GM12878 (cell line): ENCODE measurements around the gene TLR9. TPM values are rescaled to one million over a fixed set of nuclear protein-coding genes. Genes with fewer than 3 reads are reported as not detected.

ENCODE experiments used
- ATAC-seq: fragments of 200-7000 bp; cut with Tn5 transposase; 3 replicates; pipeline ENCODE4 v1.9.1; 2020; ENCODE audit warnings: mild to moderate bottlenecking, moderate library complexity
- BruUV-seq: library from RNA; stranded (reverse); fragments of 400-500 nt; replicated peaks from 2 replicates; lab custom pipeline; 2021; lab: Mats Ljungman, UMichigan
- CTCF ChIA-PET: fragments of 300-600 bp; sonication (Branson Sonifier 250); formaldehyde crosslinking; extraction: SDS; loops from one replicate; lab custom pipeline; 2021; ENCODE audit warnings: inconsistent platforms; lab: Yijun Ruan, JAX
- POLR2A ChIA-PET: fragments of 350-600 bp; formaldehyde crosslinking; extraction: SDS; loops from one replicate; lab custom pipeline; 2021; ENCODE audit warnings: inconsistent platforms; lab: Charles Lee
- RAD21 ChIA-PET: fragments of 300-600 bp; sonication (Branson Sonifier 250); formaldehyde crosslinking; loops from one replicate; lab custom pipeline; 2023; ENCODE audit warnings: antibody characterized with exemption; ENCODE audit not compliant: unreplicated experiment; lab: Charles Lee
- SMC1A ChIA-PET: fragments of 300-600 bp; sonication (Branson Sonifier 250); formaldehyde crosslinking; loops from one replicate; lab custom pipeline; 2023; ENCODE audit not compliant: unreplicated experiment, uncharacterized antibody; lab: Charles Lee
- DNase-seq: peaks from one replicate; pipeline ENCODE4 v3.0.0-alpha.2; 2011; ENCODE audit warnings: low read depth, low spot score
- FAIRE-seq: peaks from 3 replicates; lab custom pipeline; 2011; peaks lifted over from hg19 to GRCh38; lab: Jason Lieb, UNC
- H2AFZ ChIP-seq: 2 replicates; pipeline ENCODE4 v1.6.0; 2011; ENCODE audit warnings: low read depth, low read length, control low read depth; ENCODE audit not compliant: control insufficient read depth
- H3K27ac ChIP-seq: 2 replicates; pipeline ENCODE4 v1.5.1; 2011; ENCODE audit warnings: control low read depth; ENCODE audit not compliant: control insufficient read depth, insufficient read depth
- H3K27me3 ChIP-seq, 2 experiments: replicated peaks in 1 of 2; 2 replicates each; pipeline versions ENCODE4 v1.6.0 to v1.6.1; 2011; ENCODE audit warnings: low read length in 1 of 2; ENCODE audit not compliant: control insufficient read depth in 2 of 2, insufficient read depth in 2 of 2
- H3K36me3 ChIP-seq, 2 experiments: 2 replicates each; pipeline ENCODE4 v1.5.1; 2011; ENCODE audit warnings: low read length in 1 of 2; ENCODE audit not compliant: control insufficient read depth in 2 of 2, insufficient read depth in 2 of 2
- H3K4me1 ChIP-seq: 2 replicates; pipeline ENCODE4 v1.6.1; 2011; ENCODE audit warnings: mild to moderate bottlenecking, low read length, moderate library complexity, mixed read lengths; ENCODE audit not compliant: control insufficient read depth, insufficient read depth
- H3K4me2 ChIP-seq: 2 replicates; pipeline ENCODE4 v1.6.0; 2011; ENCODE audit warnings: control low read depth; ENCODE audit not compliant: control insufficient read depth, insufficient read depth
- H3K4me3 ChIP-seq: fragments of 200-600 bp; sonication (generic); 2 replicates; pipeline ENCODE4 v1.5.1; 2016
- H3K79me2 ChIP-seq: 2 replicates; pipeline ENCODE4 v1.6.0; 2011; ENCODE audit warnings: low read length; ENCODE audit not compliant: control insufficient read depth, insufficient read depth
- H3K9ac ChIP-seq: 2 replicates; pipeline ENCODE4 v1.8.0; 2011; ENCODE audit warnings: low read length, control low read depth, mixed read lengths; ENCODE audit not compliant: control insufficient read depth, insufficient read depth
- H3K9me3 ChIP-seq: replicated peaks from 3 replicates; pipeline ENCODE4 v1.5.1; 2011; ENCODE audit warnings: mild to moderate bottlenecking, low read length; ENCODE audit not compliant: control insufficient read depth, insufficient read depth
- H4K20me1 ChIP-seq: 2 replicates; pipeline ENCODE4 v1.6.0; 2011; ENCODE audit not compliant: control insufficient read depth, insufficient read depth
- EED ChIP-seq: sonication (generic); IDR thresholded peaks from 2 replicates; pipeline ENCODE4 v1.6.1; 2016; ENCODE audit warnings: antibody characterized with exemption, low read depth
- FOXK2 ChIP-seq: fragments of 450-650 bp; IDR thresholded peaks from 2 replicates; pipeline ENCODE4 v1.6.1; 2017; ENCODE audit warnings: mild to moderate bottlenecking, moderate library complexity
- RFX5 ChIP-seq: IDR thresholded peaks from 2 replicates; pipeline ENCODE4 v1.6.1; 2011; ENCODE audit warnings: low read depth, low read length, improper control_type of control experiment
- SIN3A ChIP-seq: IDR thresholded peaks from 2 replicates; pipeline ENCODE4 v1.6.1; 2012; ENCODE audit warnings: low read depth, low read length, improper control_type of control experiment
- SMARCA5 ChIP-seq: fragments of 450-650 bp; IDR thresholded peaks from 2 replicates; pipeline ENCODE4 v1.6.1; 2017; ENCODE audit warnings: mild to moderate bottlenecking
- SMC3 ChIP-seq: IDR thresholded peaks from 2 replicates; pipeline ENCODE4 v1.6.1; 2011; ENCODE audit warnings: low read length, improper control_type of control experiment, borderline replicate concordance
- SUZ12 ChIP-seq: fragments of 200-600 bp; sonication (generic); IDR thresholded peaks from one replicate; pipeline ENCODE4 v1.6.1; 2018; ENCODE audit warnings: antibody characterized with exemption, mild to moderate bottlenecking; ENCODE audit not compliant: unreplicated experiment
- WGBS: methylation state at CpG from one replicate; pipeline ENCODE4 v1.1.6; 2016; ENCODE audit warnings: low lambda C conversion rate; ENCODE audit not compliant: insufficient replicate concordance, insufficient coverage; ENCODE audit errors: missing lambda C conversion rate; 5-methylcytosine and 5-hydroxymethylcytosine counted together
- in situ Hi-C: fragments of 300-500 bp; cut with MboI; formaldehyde crosslinking; loops from 9 replicates; pipeline ENCODE4 v1.14.3; 2018; ENCODE audit warnings: mixed read lengths
- intact Hi-C: fragments of 100-400 bp; cut with micrococcal nuclease; formaldehyde crosslinking; loops from one replicate; pipeline ENCODE4 v1.14.2; 2022; ENCODE audit not compliant: unreplicated experiment
- polyA plus RNA-seq, 11 experiments: library from polyadenylated mRNA; depleted of rRNA in 4 of 11; unstranded in 6 of 11; stranded (reverse) in 5 of 11; fragments of >200 nt; fragmentation: Nextera tagmentation in 4 of 11; fragmentation: Illumina TruSeq in 1 of 11; extraction: Ambion mirVana in 4 of 11; extraction: Trizol in 1 of 11; gene quantifications; 1 replicate in 1 of 11; 2 replicates in 10 of 11; pipeline versions ENCODE4 v1.2.1 to v1.2.3, GENCODE V29; 2011 to 2016; ENCODE audit warnings: inconsistent platforms in 2 of 11, missing spikeins in 2 of 11, low read depth in 1 of 11
- total RNA-seq, 4 experiments: library from RNA; depleted of rRNA in 3 of 4; stranded (reverse); fragments of >200 nt in 3 of 4; fragmentation: Illumina TruSeq in 1 of 4; extraction: Trizol in 1 of 4; gene quantifications; 2 replicates each; pipeline versions ENCODE4 v1.2.1 to v1.2.3, GENCODE V29; 2013 to 2021
- TF ChIP-seq, protein P1 (sequence below): IDR thresholded peaks from 2 replicates; pipeline ENCODE4 v1.6.1; 2012; ENCODE audit warnings: low read depth, low read length, improper control_type of control experiment
- TF ChIP-seq, protein P2 (sequence below): IDR thresholded peaks from 2 replicates; pipeline ENCODE4 v1.6.1; 2011; ENCODE audit warnings: borderline replicate concordance, low read depth, mild to moderate bottlenecking, moderate library complexity, low read length; ENCODE audit not compliant: insufficient read depth, poor library complexity, severe bottlenecking
- TF ChIP-seq, protein P3 (sequence below): fragments of 450-650 bp; IDR thresholded peaks from 2 replicates; pipeline ENCODE4 v1.6.1; 2017; ENCODE audit warnings: mild to moderate bottlenecking, low read depth, inconsistent platforms; ENCODE audit not compliant: poor library complexity, severe bottlenecking
- TF ChIP-seq, protein P4 (sequence below): fragments of 450-650 bp; IDR thresholded peaks from 2 replicates; pipeline ENCODE4 v1.6.1; 2017; ENCODE audit warnings: antibody characterized with exemption, mild to moderate bottlenecking, moderate library complexity
- TF ChIP-seq, protein P5 (sequence below): IDR thresholded peaks from 2 replicates; pipeline ENCODE4 v1.6.1; 2011; ENCODE audit warnings: mild to moderate bottlenecking, low read depth, low read length, moderate library complexity; ENCODE audit not compliant: insufficient replicate concordance

TLR9 gene
- total and polyA plus RNA-seq, 10 of the 15 experiments (the other 5 are each of a cell fraction or from before 2014, with no cell fraction given) = 0.10 to 4.8 (median 0.53) TPM; not detected in 1

DNA sequence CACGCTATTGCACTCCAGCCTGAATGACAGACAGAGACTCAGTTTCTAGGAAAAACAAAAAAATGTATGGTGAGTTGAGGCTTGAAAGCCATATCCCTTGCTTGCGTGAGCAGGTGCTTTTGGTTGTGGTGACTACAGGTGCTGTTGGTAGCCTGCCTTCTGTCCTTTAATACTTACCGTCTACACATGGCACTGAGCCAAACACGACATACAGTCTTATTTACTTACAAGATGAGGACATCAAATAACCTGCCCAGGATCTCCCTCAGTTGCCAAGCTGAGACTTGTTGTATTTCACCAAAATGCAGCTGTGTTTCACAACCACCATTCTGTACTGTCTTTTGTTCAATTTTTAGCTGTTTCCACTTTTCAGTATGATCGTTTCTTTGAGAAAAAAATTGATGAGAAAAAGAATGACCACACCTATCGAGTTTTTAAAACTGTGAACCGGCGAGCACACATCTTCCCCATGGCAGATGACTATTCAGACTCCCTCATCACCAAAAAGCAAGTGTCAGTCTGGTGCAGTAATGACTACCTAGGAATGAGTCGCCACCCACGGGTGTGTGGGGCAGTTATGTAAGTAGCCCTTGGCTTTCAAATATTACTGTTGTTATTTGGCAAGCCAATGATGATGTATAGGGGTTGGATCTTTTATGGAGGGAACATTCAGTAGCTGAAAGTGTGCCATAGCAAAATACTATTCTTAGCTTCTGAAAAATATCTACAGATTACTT is 20.9 kb downstream of the TLR9 start:
- ChIA-PET POLR2A (interaction anchor here (0.5 to 2.9 kb wide), 6 partner anchors 8 to 104 kb away, joined by 3 to 10 read pairs (median 4); partner anchors contain the start of gene TWF2), RAD21 (interaction anchor here (0.7 to 1.3 kb wide), 4 partner anchors 21 to 82 kb away, joined by 3 to 4 read pairs (median 4); partner anchors contain the start of gene TLR9), CTCF (interaction anchor here (0.7 to 7.2 kb wide), 18 partner anchors 9 to 201 kb away, joined by 3 to 59 read pairs (median 4); partner anchors contain the start of gene TWF2), SMC1A (interaction anchor here (0.7 to 2.3 kb wide), 6 partner anchors 16 to 77 kb away, joined by 3 to 16 read pairs (median 4); partner anchors contain the start of gene TLR9)
- no peaks in the 10 kb centered on the region for H3K27me3 ChIP-seq
- H3K36me3 ChIP-seq = peaks cover 7 to 37% of the 10 kb centered on the region in 2 experiments; a peak in 3 of 4 replicates
- ATAC-seq = peak; percentile 16; the same call in 1 of the 3 replicates
- H3K4me2 ChIP-seq = peak overlapping the region; percentile 7; the same call in 1 of the 2 replicates
- peaks cover 21% of the 10 kb centered on the region; the same call in 1 of the 2 replicates for H3K4me1 ChIP-seq
- no peaks in the 10 kb centered on the region for H4K20me1 ChIP-seq
- H3K79me2 ChIP-seq = peaks cover 7% of the 10 kb centered on the region
- in situ Hi-C loops = no loop called here
- no peak overlapping the region for H2AFZ ChIP-seq
- BruUV-seq = no TSS peak
- no peaks in the 10 kb centered on the region for H3K9me3 ChIP-seq
- peak overlapping the region; percentile 3; the same call in 1 of the 2 replicates for H3K4me3 ChIP-seq
- intact Hi-C loops = no loop called here
- FAIRE-seq = no peak
- DNase-seq = no peak
- H3K9ac ChIP-seq = no peak overlapping the region
- H3K27ac ChIP-seq = no peak overlapping the region
- WGBS = 32% methylated on average over 10 of the region's 10 CpGs
- TF ChIP-seq, protein P1, sequence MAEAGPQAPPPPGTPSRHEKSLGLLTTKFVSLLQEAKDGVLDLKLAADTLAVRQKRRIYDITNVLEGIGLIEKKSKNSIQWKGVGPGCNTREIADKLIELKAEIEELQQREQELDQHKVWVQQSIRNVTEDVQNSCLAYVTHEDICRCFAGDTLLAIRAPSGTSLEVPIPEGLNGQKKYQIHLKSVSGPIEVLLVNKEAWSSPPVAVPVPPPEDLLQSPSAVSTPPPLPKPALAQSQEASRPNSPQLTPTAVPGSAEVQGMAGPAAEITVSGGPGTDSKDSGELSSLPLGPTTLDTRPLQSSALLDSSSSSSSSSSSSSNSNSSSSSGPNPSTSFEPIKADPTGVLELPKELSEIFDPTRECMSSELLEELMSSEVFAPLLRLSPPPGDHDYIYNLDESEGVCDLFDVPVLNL = no peak
- no peak for TF ChIP-seq SMC3
- no peak for TF ChIP-seq RFX5
- TF ChIP-seq FOXK2 = no peak
- no peak for TF ChIP-seq SIN3A
- TF ChIP-seq EED = no peak
- TF ChIP-seq, protein P2, sequence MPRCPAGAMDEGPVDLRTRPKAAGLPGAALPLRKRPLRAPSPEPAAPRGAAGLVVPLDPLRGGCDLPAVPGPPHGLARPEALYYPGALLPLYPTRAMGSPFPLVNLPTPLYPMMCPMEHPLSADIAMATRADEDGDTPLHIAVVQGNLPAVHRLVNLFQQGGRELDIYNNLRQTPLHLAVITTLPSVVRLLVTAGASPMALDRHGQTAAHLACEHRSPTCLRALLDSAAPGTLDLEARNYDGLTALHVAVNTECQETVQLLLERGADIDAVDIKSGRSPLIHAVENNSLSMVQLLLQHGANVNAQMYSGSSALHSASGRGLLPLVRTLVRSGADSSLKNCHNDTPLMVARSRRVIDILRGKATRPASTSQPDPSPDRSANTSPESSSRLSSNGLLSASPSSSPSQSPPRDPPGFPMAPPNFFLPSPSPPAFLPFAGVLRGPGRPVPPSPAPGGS = no peak
- TF ChIP-seq SUZ12 = no peak
- TF ChIP-seq, protein P3, sequence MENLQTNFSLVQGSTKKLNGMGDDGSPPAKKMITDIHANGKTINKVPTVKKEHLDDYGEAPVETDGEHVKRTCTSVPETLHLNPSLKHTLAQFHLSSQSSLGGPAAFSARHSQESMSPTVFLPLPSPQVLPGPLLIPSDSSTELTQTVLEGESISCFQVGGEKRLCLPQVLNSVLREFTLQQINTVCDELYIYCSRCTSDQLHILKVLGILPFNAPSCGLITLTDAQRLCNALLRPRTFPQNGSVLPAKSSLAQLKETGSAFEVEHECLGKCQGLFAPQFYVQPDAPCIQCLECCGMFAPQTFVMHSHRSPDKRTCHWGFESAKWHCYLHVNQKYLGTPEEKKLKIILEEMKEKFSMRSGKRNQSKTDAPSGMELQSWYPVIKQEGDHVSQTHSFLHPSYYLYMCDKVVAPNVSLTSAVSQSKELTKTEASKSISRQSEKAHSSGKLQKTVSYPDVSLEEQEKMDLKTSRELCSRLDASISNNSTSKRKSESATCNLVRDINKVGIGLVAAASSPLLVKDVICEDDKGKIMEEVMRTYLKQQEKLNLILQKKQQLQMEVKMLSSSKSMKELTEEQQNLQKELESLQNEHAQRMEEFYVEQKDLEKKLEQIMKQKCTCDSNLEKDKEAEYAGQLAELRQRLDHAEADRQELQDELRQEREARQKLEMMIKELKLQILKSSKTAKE = no peak
- TF ChIP-seq, protein P4, sequence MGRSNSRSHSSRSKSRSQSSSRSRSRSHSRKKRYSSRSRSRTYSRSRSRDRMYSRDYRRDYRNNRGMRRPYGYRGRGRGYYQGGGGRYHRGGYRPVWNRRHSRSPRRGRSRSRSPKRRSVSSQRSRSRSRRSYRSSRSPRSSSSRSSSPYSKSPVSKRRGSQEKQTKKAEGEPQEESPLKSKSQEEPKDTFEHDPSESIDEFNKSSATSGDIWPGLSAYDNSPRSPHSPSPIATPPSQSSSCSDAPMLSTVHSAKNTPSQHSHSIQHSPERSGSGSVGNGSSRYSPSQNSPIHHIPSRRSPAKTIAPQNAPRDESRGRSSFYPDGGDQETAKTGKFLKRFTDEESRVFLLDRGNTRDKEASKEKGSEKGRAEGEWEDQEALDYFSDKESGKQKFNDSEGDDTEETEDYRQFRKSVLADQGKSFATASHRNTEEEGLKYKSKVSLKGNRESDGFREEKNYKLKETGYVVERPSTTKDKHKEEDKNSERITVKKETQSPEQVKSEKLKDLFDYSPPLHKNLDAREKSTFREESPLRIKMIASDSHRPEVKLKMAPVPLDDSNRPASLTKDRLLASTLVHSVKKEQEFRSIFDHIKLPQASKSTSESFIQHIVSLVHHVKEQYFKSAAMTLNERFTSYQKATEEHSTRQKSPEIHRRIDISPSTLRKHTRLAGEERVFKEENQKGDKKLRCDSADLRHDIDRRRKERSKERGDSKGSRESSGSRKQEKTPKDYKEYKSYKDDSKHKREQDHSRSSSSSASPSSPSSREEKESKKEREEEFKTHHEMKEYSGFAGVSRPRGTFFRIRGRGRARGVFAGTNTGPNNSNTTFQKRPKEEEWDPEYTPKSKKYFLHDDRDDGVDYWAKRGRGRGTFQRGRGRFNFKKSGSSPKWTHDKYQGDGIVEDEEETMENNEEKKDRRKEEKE = no peak
- TF ChIP-seq, protein P5, sequence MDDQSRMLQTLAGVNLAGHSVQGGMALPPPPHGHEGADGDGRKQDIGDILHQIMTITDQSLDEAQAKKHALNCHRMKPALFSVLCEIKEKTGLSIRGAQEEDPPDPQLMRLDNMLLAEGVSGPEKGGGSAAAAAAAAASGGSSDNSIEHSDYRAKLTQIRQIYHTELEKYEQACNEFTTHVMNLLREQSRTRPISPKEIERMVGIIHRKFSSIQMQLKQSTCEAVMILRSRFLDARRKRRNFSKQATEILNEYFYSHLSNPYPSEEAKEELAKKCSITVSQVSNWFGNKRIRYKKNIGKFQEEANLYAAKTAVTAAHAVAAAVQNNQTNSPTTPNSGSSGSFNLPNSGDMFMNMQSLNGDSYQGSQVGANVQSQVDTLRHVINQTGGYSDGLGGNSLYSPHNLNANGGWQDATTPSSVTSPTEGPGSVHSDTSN = no peak
- TF ChIP-seq SMARCA5 = no peak
